ENCODE measurements around the gene RAB9A.

The RAB9A gene

DNA sequence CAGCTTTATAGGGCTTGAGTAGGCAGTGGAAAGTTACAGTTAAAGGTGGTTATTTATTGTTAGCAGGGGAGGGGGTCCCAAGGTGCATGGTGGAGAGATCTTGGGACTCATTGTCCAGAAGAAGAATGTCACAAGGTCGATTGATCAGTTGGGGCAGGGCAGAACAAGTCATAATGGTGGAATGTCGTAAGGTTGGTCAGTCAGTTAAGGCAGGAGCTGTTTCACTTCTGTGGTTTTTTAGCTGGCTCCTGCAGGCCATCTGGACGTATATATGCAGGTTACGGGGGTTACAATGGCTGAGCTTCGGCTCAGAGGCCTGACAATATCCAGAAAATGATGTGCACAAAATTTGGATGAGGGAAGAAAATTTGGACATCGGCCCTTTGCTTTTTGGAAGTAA, 52.8 kb downstream of the RAB9A start:
- peaks cover 3 to 9% of the 10 kb centered on the region in 2 experiments for H3K36me3 ChIP-seq (ENCODE audit: control insufficient read depth in 1 of 2, insufficient read depth in 2 of 2, low read length in 2 of 2)
- H4K12ac ChIP-seq (ENCODE audit: low read depth, low read length): no peak overlapping the region
- no CpG with 5 or more reads among the region's 6 CpGs for WGBS (ENCODE audit: extremely low coverage, insufficient coverage, insufficient read length)
- no peaks in the 10 kb centered on the region for H3K27me3 ChIP-seq (ENCODE audit: insufficient read depth, low read length)
- H3K79me1 ChIP-seq (ENCODE audit: low read length): no peaks in the 10 kb centered on the region
- H2AFZ ChIP-seq (ENCODE audit: insufficient read depth, low read length, poor library complexity): no peak overlapping the region
- H3K9me3 ChIP-seq (ENCODE audit: insufficient read depth, low read depth, low read length): no peaks in the 10 kb centered on the region
- DNase-seq: no peak
- no peak overlapping the region for H2BK12ac ChIP-seq (ENCODE audit: low read length)
- H2AK5ac ChIP-seq (ENCODE audit: low read length): no peak overlapping the region
- H3K14ac ChIP-seq (ENCODE audit: low read length): no peak overlapping the region
- H2BK5ac ChIP-seq (ENCODE audit: low read depth, low read length, poor library complexity): peak overlapping the region; percentile 2
- no peak overlapping the region for H3K18ac ChIP-seq (ENCODE audit: low read length)
- no peak overlapping the region for H4K91ac ChIP-seq (ENCODE audit: low read depth, low read length)
- H2BK120ac ChIP-seq (ENCODE audit: insufficient read depth, low read length, poor library complexity): no peak overlapping the region
- no peak overlapping the region for H3K23ac ChIP-seq (ENCODE audit: low read length)
- H3K4me1 ChIP-seq (ENCODE audit: control insufficient read depth in 1 of 2, insufficient read depth in 2 of 2, low read length in 2 of 2): no peaks in the 10 kb centered on the region
- no peak overlapping the region for H3K4me3 ChIP-seq (ENCODE audit: low read depth, low read length)
- no peak overlapping the region for H4K8ac ChIP-seq (ENCODE audit: low read depth, low read length)
- H3K27ac ChIP-seq (ENCODE audit: low read depth, low read length): peak overlapping the region; percentile 10
- no peak overlapping the region for H3K4ac ChIP-seq (ENCODE audit: low read depth, low read length)
- no peak overlapping the region for H3K9ac ChIP-seq (ENCODE audit: low read length)
- H3K4me2 ChIP-seq (ENCODE audit: low read length): no peak overlapping the region
- H3K79me2 ChIP-seq (ENCODE audit: control insufficient read depth, insufficient read depth, low read length, poor library complexity): no peaks in the 10 kb centered on the region

- H2BK12ac ChIP-seq (ENCODE audit: low read length): no peak overlapping the region
- peaks cover 3 to 13% of the 10 kb centered on the region in 2 experiments for H3K36me3 ChIP-seq (ENCODE audit: control insufficient read depth in 1 of 2, insufficient read depth in 2 of 2, low read length in 2 of 2)
- WGBS (ENCODE audit: extremely low coverage, insufficient coverage, insufficient read length): no CpG with 5 or more reads among the region's 13 CpGs
- no peak overlapping the region for H4K12ac ChIP-seq (ENCODE audit: low read depth, low read length)
- no peak overlapping the region for H2AFZ ChIP-seq (ENCODE audit: insufficient read depth, low read length, poor library complexity)
- H3K9me3 ChIP-seq (ENCODE audit: insufficient read depth, low read depth, low read length): no peaks in the 10 kb centered on the region
- no peak overlapping the region for H3K23ac ChIP-seq (ENCODE audit: low read length)
- H3K4me3 ChIP-seq (ENCODE audit: low read depth, low read length): no peak overlapping the region
- no peak overlapping the region for H3K27ac ChIP-seq (ENCODE audit: low read depth, low read length)
- H2BK120ac ChIP-seq (ENCODE audit: insufficient read depth, low read length, poor library complexity): peak overlapping the region; percentile 51
- no peak overlapping the region for H2AK5ac ChIP-seq (ENCODE audit: low read length)
- H3K79me2 ChIP-seq (ENCODE audit: control insufficient read depth, insufficient read depth, low read length, poor library complexity): no peaks in the 10 kb centered on the region
- DNase-seq: no peak
- no peak overlapping the region for H3K9ac ChIP-seq (ENCODE audit: low read length)
- H3K14ac ChIP-seq (ENCODE audit: low read length): no peak overlapping the region
- H3K79me1 ChIP-seq (ENCODE audit: low read length): no peaks in the 10 kb centered on the region
- no peaks in the 10 kb centered on the region for H3K4me1 ChIP-seq (ENCODE audit: control insufficient read depth in 1 of 2, insufficient read depth in 2 of 2, low read length in 2 of 2)
- no peak overlapping the region for H3K4me2 ChIP-seq (ENCODE audit: low read length)
- peak overlapping the region; percentile 47 for H4K91ac ChIP-seq (ENCODE audit: low read depth, low read length)
- H2BK5ac ChIP-seq (ENCODE audit: low read depth, low read length, poor library complexity): no peak overlapping the region
- H3K27me3 ChIP-seq (ENCODE audit: insufficient read depth, low read length): no peaks in the 10 kb centered on the region
- peak overlapping the region; percentile 28 for H4K8ac ChIP-seq (ENCODE audit: low read depth, low read length)
- no peak overlapping the region for H3K4ac ChIP-seq (ENCODE audit: low read depth, low read length)
- no peak overlapping the region for H3K18ac ChIP-seq (ENCODE audit: low read length)
Observed at GRCh38 chrX:13742397-13743176, 53.7 kb downstream of the RAB9A start.

DNA sequence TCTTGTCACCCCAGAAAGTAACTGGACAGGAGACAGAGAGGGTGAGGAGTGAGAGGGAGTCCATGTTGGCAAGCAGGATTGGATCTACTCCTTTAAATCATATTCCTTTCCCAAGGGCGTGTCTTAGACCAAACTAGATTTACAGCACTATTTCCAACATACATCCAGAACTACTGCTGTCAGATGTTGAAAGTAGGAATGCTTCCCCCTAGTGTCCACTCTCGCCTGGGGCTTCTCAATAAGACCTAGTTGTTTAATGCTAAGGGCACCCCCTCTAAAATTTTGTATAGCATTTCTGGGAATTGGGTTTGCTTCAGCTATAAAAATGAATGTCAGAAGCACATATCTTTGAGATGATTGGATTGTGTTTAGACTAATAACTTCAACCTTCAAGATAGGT, 58.9 kb downstream of the RAB9A start:
- no peaks in the 10 kb centered on the region for H3K27me3 ChIP-seq (ENCODE audit: insufficient read depth, low read length)
- no peak overlapping the region for H2AK5ac ChIP-seq (ENCODE audit: low read length)
- no peak overlapping the region for H3K18ac ChIP-seq (ENCODE audit: low read length)
- no peak overlapping the region for H3K4ac ChIP-seq (ENCODE audit: low read depth, low read length)
- peaks cover 8 to 22% of the 10 kb centered on the region in 2 experiments for H3K36me3 ChIP-seq (ENCODE audit: control insufficient read depth in 1 of 2, insufficient read depth in 2 of 2, low read length in 2 of 2)
- no peak overlapping the region for H4K8ac ChIP-seq (ENCODE audit: low read depth, low read length)
- no peaks in the 10 kb centered on the region for H3K79me2 ChIP-seq (ENCODE audit: control insufficient read depth, insufficient read depth, low read length, poor library complexity)
- no peak overlapping the region for H2BK120ac ChIP-seq (ENCODE audit: insufficient read depth, low read length, poor library complexity)
- no peak overlapping the region for H3K9ac ChIP-seq (ENCODE audit: low read length)
- no peak overlapping the region for H2BK12ac ChIP-seq (ENCODE audit: low read length)
- no peak overlapping the region for H3K4me3 ChIP-seq (ENCODE audit: low read depth, low read length)
- H3K23ac ChIP-seq (ENCODE audit: low read length): no peak overlapping the region
- no peak overlapping the region for H4K91ac ChIP-seq (ENCODE audit: low read depth, low read length)
- H3K4me1 ChIP-seq (ENCODE audit: control insufficient read depth in 1 of 2, insufficient read depth in 2 of 2, low read length in 2 of 2): no peaks in the 10 kb centered on the region
- no peak overlapping the region for H4K12ac ChIP-seq (ENCODE audit: low read depth, low read length)
- no peak overlapping the region for H2BK5ac ChIP-seq (ENCODE audit: low read depth, low read length, poor library complexity)
- no peak overlapping the region for H3K27ac ChIP-seq (ENCODE audit: low read depth, low read length)
- no peaks in the 10 kb centered on the region for H3K79me1 ChIP-seq (ENCODE audit: low read length)
- DNase-seq: peak in 1 of 2 donors; percentile 50
- no peaks in the 10 kb centered on the region for H3K9me3 ChIP-seq (ENCODE audit: insufficient read depth, low read depth, low read length)
- WGBS (ENCODE audit: extremely low coverage, insufficient coverage, insufficient read length): no CpG with 5 or more reads among the region's 2 CpGs
- no peak overlapping the region for H2AFZ ChIP-seq (ENCODE audit: insufficient read depth, low read length, poor library complexity)
- H3K4me2 ChIP-seq (ENCODE audit: low read length): no peak overlapping the region
- no peak overlapping the region for H3K14ac ChIP-seq (ENCODE audit: low read length)

GRCh38 chrX:13748486-13748885, 59.6 kb downstream of the RAB9A start:
- Histone ChIP-seq H3K4ac (ENCODE audit: low read depth, low read length) (no peak overlapping the region), H3K4me3 (ENCODE audit: low read depth, low read length) (no peak overlapping the region), H2BK120ac (ENCODE audit: insufficient read depth, low read length, poor library complexity) (no peak overlapping the region), H2BK12ac (ENCODE audit: low read length) (no peak overlapping the region), H3K9me3 (ENCODE audit: insufficient read depth, low read depth, low read length) (no peaks in the 10 kb centered on the region), H3K14ac (ENCODE audit: low read length) (no peak overlapping the region), H3K9ac (ENCODE audit: low read length) (no peak overlapping the region), H3K23ac (ENCODE audit: low read length) (no peak overlapping the region), H3K79me1 (ENCODE audit: low read length) (no peaks in the 10 kb centered on the region), H4K12ac (ENCODE audit: low read depth, low read length) (no peak overlapping the region), H3K4me2 (ENCODE audit: low read length) (no peak overlapping the region), H3K18ac (ENCODE audit: low read length) (no peak overlapping the region), H2BK5ac (ENCODE audit: low read depth, low read length, poor library complexity) (no peak overlapping the region), H2AFZ (ENCODE audit: insufficient read depth, low read length, poor library complexity) (no peak overlapping the region), H3K27me3 (ENCODE audit: insufficient read depth, low read length) (no peaks in the 10 kb centered on the region), H4K91ac (ENCODE audit: low read depth, low read length) (no peak overlapping the region), H3K4me1 (ENCODE audit: control insufficient read depth in 1 of 2, insufficient read depth in 2 of 2, low read length in 2 of 2) (no peaks in the 10 kb centered on the region), H3K79me2 (ENCODE audit: control insufficient read depth, insufficient read depth, low read length, poor library complexity) (no peaks in the 10 kb centered on the region), H2AK5ac (ENCODE audit: low read length) (no peak overlapping the region), H3K36me3 (ENCODE audit: control insufficient read depth in 1 of 2, insufficient read depth in 2 of 2, low read length in 2 of 2) (peaks cover 8 to 22% of the 10 kb centered on the region in 2 experiments), H4K8ac (ENCODE audit: low read depth, low read length) (no peak overlapping the region), H3K27ac (ENCODE audit: low read depth, low read length) (no peak overlapping the region)
- no peak for DNase-seq
- whole genome bisulfite sequencing (ENCODE audit: extremely low coverage, insufficient coverage, insufficient read length): no CpG with 5 or more reads among the region's 3 CpGs
